PC-3 (cell line): ENCODE data around the gene TNFSF8. TPM values are rescaled to one million over a fixed set of nuclear protein-coding genes. Genes with fewer than 3 reads are reported as not detected.

Experiments
- ATAC-seq: fragments of 200-7000 bp; cut with Tn5 transposase; 2 replicates; pipeline ENCODE4 v1.9.1; 2020; ENCODE audit warnings: mild to moderate bottlenecking, moderate library complexity
- BruUV-seq: library from RNA; stranded (reverse); fragments of 400-500 nt; replicated peaks from 2 replicates; lab custom pipeline; 2021; lab: Mats Ljungman, UMichigan
- CTCF ChIA-PET: fragments of 300-600 bp; sonication (Branson Sonifier 250); formaldehyde crosslinking; loops from one replicate; lab custom pipeline; 2022; ENCODE audit warnings: antibody characterized with exemption; lab: Charles Lee
- POLR2A ChIA-PET: fragments of 300-600 bp; sonication (Branson Sonifier 250); formaldehyde crosslinking; loops from one replicate; lab custom pipeline; 2022; ENCODE audit warnings: antibody characterized with exemption; ENCODE audit not compliant: unreplicated experiment; lab: Charles Lee
- DNase-seq: peaks from one replicate; pipeline ENCODE4 v3.0.0-alpha.2; 2015
- H2AFZ ChIP-seq: fragments of 300-600 bp; sonication (generic); 2 replicates; pipeline ENCODE4 v1.6.0; 2016; ENCODE audit warnings: antibody characterized with exemption, low read length
- H3F3A ChIP-seq: fragments of 300-600 bp; sonication (generic); one replicate; pipeline ENCODE4 v1.6.0; 2017; ENCODE audit warnings: antibody characterized with exemption, low read length, control low read depth, mild to moderate bottlenecking; ENCODE audit not compliant: unreplicated experiment
- H3K27ac ChIP-seq: fragments of 300-600 bp; sonication (generic); 2 replicates; pipeline ENCODE4 v1.5.1; 2016; ENCODE audit warnings: mild to moderate bottlenecking, low read length
- H3K27me3 ChIP-seq: fragments of 300-600 bp; sonication (generic); 2 replicates; pipeline ENCODE4 v1.6.1; 2016; ENCODE audit warnings: low read length, mixed read lengths
- H3K36me3 ChIP-seq: fragments of 300-600 bp; sonication (generic); 2 replicates; pipeline ENCODE4 v1.6.1; 2016; ENCODE audit warnings: low read depth, mixed run types, low read length, mixed read lengths
- H3K4me1 ChIP-seq: fragments of 300-600 bp; sonication (generic); 2 replicates; pipeline ENCODE4 v1.5.1; 2016; ENCODE audit warnings: low read length; ENCODE audit not compliant: insufficient read depth
- H3K4me2 ChIP-seq: fragments of 300-600 bp; sonication (generic); 2 replicates; pipeline ENCODE4 v1.6.0; 2016; ENCODE audit warnings: low read length
- H3K4me3 ChIP-seq: fragments of 300-600 bp; sonication (generic); 2 replicates; pipeline ENCODE4 v1.5.1; 2016; ENCODE audit warnings: mild to moderate bottlenecking, low read length, mixed read lengths
- H3K79me2 ChIP-seq: fragments of 300-600 bp; sonication (generic); 2 replicates; pipeline ENCODE4 v1.6.1; 2017; ENCODE audit warnings: low read length, mixed read lengths
- H3K9ac ChIP-seq: fragments of 300-600 bp; sonication (generic); 2 replicates; pipeline ENCODE4 v1.6.0; 2016; ENCODE audit warnings: mild to moderate bottlenecking, low read length
- H3K9me2 ChIP-seq: fragments of 300-600 bp; sonication (generic); replicated peaks from 2 replicates; pipeline ENCODE4 v1.6.1; 2016; ENCODE audit warnings: mixed run types, low read length, mixed read lengths
- H3K9me3 ChIP-seq: fragments of 300-600 bp; sonication (generic); 2 replicates; pipeline ENCODE4 v1.6.1; 2016; ENCODE audit warnings: low read length, mixed read lengths
- H4K20me1 ChIP-seq: fragments of 300-600 bp; sonication (generic); 2 replicates; pipeline ENCODE4 v1.6.1; 2016; ENCODE audit warnings: low read length, mixed read lengths
- CTCF ChIP-seq: fragments of 300-600 bp; sonication (generic); conservative IDR thresholded peaks from 2 replicates; pipeline ENCODE4 v1.5.1; 2017; ENCODE audit warnings: antibody characterized with exemption, low read depth, mild to moderate bottlenecking, low read length
- EZH2 ChIP-seq: fragments of 300-600 bp; sonication (generic); IDR thresholded peaks from one replicate; pipeline ENCODE4 v1.6.1; 2017; ENCODE audit warnings: antibody characterized with exemption, mild to moderate bottlenecking, low read length; ENCODE audit not compliant: unreplicated experiment
- EZH2phosphoT487 ChIP-seq: fragments of 300-600 bp; sonication (generic); IDR thresholded peaks from 2 replicates; pipeline ENCODE4 v1.6.1; 2018; ENCODE audit warnings: mild to moderate bottlenecking, antibody characterized with exemption, low read length, borderline replicate concordance
- intact Hi-C: fragments of 100-400 bp; cut with micrococcal nuclease; formaldehyde crosslinking; loops from 2 replicates; pipeline ENCODE4 v1.9.0; 2023
- total RNA-seq: library from RNA; depleted of rRNA; stranded (reverse); fragments of >200 nt; gene quantifications from 2 replicates; pipeline ENCODE4 v1.2.3, GENCODE V29; 2014

Gene TNFSF8
- total RNA-seq, 1 experiment from 2014 or later, result not detected

- H3K4me2 ChIP-seq, result no peak overlapping the region
- intact Hi-C loops, result no loop called here
- DNase-seq, result no peak
- no peaks in the 10 kb centered on the region for H3F3A ChIP-seq
- no peaks in the 10 kb centered on the region for H3K4me1 ChIP-seq
- no peak for ATAC-seq
- H2AFZ ChIP-seq, result no peak overlapping the region
- no peaks in the 10 kb centered on the region for H3K27me3 ChIP-seq
- ChIA-PET POLR2A (no interaction called here), CTCF (no interaction called here)
- H3K9me3 ChIP-seq, result no peaks in the 10 kb centered on the region
- BruUV-seq, result no TSS peak
- H3K9me2 ChIP-seq, result no peaks in the 10 kb centered on the region
- H3K36me3 ChIP-seq, result no peaks in the 10 kb centered on the region
- no peaks in the 10 kb centered on the region for H4K20me1 ChIP-seq
- H3K27ac ChIP-seq, result no peak overlapping the region
- no peak overlapping the region for H3K9ac ChIP-seq
- TF ChIP-seq EZH2phosphoT487, result no peak
- TF ChIP-seq CTCF, result no peak
- TF ChIP-seq EZH2, result no peak
- H3K4me3 ChIP-seq, result no peak overlapping the region
- H3K79me2 ChIP-seq, result no peaks in the 10 kb centered on the region
These were observed 68.3 kb downstream of the TNFSF8 start for GRCh38 chr9:114861922-114862605.

- Histone ChIP-seq H3K27ac (no peak overlapping the region), H3K27me3 (no peaks in the 10 kb centered on the region), H3F3A (no peaks in the 10 kb centered on the region), H3K4me3 (no peak overlapping the region), H2AFZ (no peak overlapping the region), H3K4me1 (no peaks in the 10 kb centered on the region), H3K9me2 (no peaks in the 10 kb centered on the region), H3K9me3 (no peaks in the 10 kb centered on the region), H3K79me2 (no peaks in the 10 kb centered on the region), H4K20me1 (no peaks in the 10 kb centered on the region), H3K9ac (no peak overlapping the region), H3K4me2 (no peak overlapping the region), H3K36me3 (no peaks in the 10 kb centered on the region)
- intact Hi-C loops, result no loop called here
- DNase-seq (no peak), ATAC-seq (no peak)
- TF ChIP-seq EZH2phosphoT487, result no peak
- no peak for TF ChIP-seq CTCF
- TF ChIP-seq EZH2, result no peak
- ChIA-PET POLR2A (no interaction called here), CTCF (no interaction called here)
- BruUV-seq, result no TSS peak
These were observed 69.1 kb downstream of the TNFSF8 start for GRCh38 chr9:114861273-114861672.

- Histone ChIP-seq H3K9me2 (no peaks in the 10 kb centered on the region), H3K4me2 (no peak overlapping the region)
These were observed 70.2 kb downstream of the TNFSF8 start for GRCh38 chr9:114860187-114860586.

More at GRCh38 chr9:114860187-114860586, 70.2 kb downstream of the TNFSF8 start:
- no peaks in the 10 kb centered on the region for H3K27me3 ChIP-seq
- H3K36me3 ChIP-seq, result no peaks in the 10 kb centered on the region
- TF ChIP-seq EZH2phosphoT487, result no peak
- TF ChIP-seq EZH2, result no peak
- TF ChIP-seq CTCF, result no peak
- no peak for DNase-seq
- H3K27ac ChIP-seq, result no peak overlapping the region
- H3K9ac ChIP-seq, result no peak overlapping the region
- ATAC-seq, result no peak
- H3F3A ChIP-seq, result no peaks in the 10 kb centered on the region
- ChIA-PET CTCF (no interaction called here), POLR2A (interaction anchor here (0.6 kb wide), 1 partner anchor 105 kb away, joined by 3 read pairs; no protein-coding TSS in a partner anchor)
- no peak overlapping the region for H2AFZ ChIP-seq
- H3K9me3 ChIP-seq, result no peaks in the 10 kb centered on the region
- no TSS peak for BruUV-seq
- no peaks in the 10 kb centered on the region for H3K4me1 ChIP-seq
- intact Hi-C loops, result no loop called here
- no peaks in the 10 kb centered on the region for H4K20me1 ChIP-seq
- H3K79me2 ChIP-seq, result no peaks in the 10 kb centered on the region
- no peak overlapping the region for H3K4me3 ChIP-seq
